ENCODE results near the gene AMPH.

AMPH gene

DNA sequence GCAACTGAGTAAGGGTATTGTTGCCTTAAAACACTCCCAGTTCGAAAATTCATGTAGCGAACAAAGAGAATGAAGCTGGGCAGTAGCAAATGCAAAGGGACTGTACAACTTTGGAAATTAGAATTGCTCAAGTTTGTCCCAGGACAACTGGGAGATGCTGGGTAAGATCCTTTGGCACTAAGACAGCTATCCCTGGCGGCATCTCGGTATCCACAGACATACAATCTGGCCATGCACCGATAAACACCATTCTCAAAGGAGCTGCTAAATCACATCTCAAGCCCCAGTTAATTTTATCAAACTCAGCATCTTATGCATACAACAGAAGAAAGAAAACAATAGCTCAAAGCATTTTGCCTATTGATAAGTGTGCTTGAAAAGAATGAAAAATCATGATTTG is 177.3 kb downstream of the AMPH start:
- TF ChIP-seq CTCF (IDR thresholded peaks at IDR 0.05; ENCODE audit: control insufficient read depth, extremely low read depth, insufficient read depth) = no peak
- H3K4me3 ChIP-seq (ENCODE audit: low read depth, low read length) = no peak overlapping the region
- DNase-seq (ENCODE audit: low read depth) = no peak

DNA sequence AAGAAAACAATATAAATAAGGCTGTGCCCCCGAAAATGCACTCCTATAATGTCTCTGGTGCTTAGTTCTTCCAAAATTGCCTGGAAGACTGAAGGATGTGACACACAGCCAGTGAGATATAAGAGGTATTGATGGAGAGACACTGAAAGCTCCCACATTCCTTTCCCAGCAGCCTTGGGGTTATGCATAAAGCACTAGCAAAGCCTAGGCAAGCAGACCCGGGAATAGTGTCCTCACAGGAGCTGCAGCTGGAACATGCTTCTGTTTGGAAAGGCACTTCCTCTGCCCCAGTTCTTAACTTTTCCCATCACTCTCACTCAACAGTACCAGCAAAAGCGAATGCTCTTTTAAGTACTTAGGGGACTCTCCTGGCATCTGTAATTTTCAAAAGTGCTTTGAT is 178.0 kb downstream of the AMPH start:
- no peak for TF ChIP-seq CTCF (IDR thresholded peaks at IDR 0.05; ENCODE audit: control insufficient read depth, extremely low read depth, insufficient read depth)
- no peak overlapping the region for H3K4me3 ChIP-seq (ENCODE audit: low read depth, low read length)
- DNase-seq (ENCODE audit: low read depth) = no peak

- TF ChIP-seq CTCF (IDR thresholded peaks at IDR 0.05; ENCODE audit: control insufficient read depth, extremely low read depth, insufficient read depth) = no peak
- DNase-seq (ENCODE audit: low read depth) = no peak
- H3K4me3 ChIP-seq (ENCODE audit: low read depth, low read length) = no peak overlapping the region
Observed at GRCh38 chr7:38452681-38453108, 178.5 kb downstream of the AMPH start.

DNA sequence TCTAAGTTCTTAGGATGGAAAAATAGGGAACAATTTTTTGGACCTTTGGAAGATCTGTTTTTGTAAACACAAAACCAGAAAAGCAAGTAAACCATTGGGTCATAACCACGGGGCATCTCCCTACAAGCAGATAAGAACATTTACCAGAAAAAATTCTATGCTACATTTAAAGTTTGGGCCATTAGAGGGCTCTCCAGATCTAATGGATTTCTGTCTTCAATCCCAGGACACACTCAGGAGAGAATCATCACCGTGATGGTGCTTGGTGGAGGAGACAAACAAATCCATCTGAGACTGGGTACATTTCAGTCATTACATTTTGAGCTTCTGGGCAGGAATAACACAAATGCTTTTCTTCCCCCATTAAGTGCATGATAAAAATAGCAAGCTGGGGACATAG is 179.3 kb downstream of the AMPH start:
- TF ChIP-seq CTCF (IDR thresholded peaks at IDR 0.05; ENCODE audit: control insufficient read depth, extremely low read depth, insufficient read depth) = peak; percentile 57
- H3K4me3 ChIP-seq (ENCODE audit: low read depth, low read length) = no peak overlapping the region
- no peak for DNase-seq (ENCODE audit: low read depth)

DNA sequence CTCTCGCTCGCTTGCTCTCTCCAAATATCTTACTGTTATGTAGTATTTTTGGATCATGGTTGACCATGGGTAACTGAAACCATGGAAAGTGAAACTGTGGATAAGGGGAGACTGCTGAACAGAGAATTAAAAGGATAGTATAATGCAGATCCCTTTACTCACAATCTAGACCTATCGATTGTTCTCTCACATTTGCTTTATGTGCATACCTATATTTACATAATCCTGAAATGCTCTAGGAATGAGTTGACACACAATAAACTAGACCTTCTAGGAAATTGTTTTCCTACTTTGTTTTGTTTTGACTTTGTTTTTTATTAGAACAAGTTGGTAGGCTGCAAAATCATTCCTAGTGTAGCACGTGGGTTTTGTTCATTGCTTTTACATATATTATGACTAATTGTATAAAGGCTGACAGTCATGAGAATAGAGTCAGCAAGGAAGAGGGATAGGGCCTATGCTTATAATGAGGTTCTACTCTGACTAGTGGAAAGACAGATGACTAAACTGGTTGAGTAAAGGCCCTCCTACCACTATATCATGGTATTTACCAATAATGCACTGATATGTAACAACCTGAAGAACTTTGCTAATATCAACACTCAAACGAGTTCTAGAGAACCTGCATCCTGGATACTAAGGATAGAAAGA is 182.5 kb downstream of the AMPH start:
- DNase-seq (ENCODE audit: low read depth) = no peak
- no peak for TF ChIP-seq CTCF (IDR thresholded peaks at IDR 0.05; ENCODE audit: control insufficient read depth, extremely low read depth, insufficient read depth)
- H3K4me3 ChIP-seq (ENCODE audit: low read depth, low read length) = no peak overlapping the region

DNA sequence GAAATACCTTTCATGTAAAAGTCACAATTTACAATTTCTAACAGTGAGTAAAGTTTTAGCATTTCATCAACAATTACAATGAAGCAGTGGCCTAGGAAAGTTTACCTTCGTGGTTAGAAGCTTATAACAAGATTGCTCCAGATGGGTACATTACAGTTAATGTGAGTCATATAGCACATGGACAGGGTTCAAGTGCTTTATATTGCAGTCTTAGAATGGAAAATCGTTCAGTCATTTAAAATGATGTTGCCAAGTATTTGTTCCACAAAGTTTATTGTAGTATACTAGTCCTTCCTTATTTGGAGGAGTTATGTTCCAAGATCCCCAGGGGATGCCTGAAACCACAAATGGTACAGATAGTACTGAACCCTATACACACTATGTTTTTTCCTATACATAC is 183.1 kb downstream of the AMPH start:
- no peak for TF ChIP-seq CTCF (IDR thresholded peaks at IDR 0.05; ENCODE audit: control insufficient read depth, extremely low read depth, insufficient read depth)
- no peak overlapping the region for H3K4me3 ChIP-seq (ENCODE audit: low read depth, low read length)
- DNase-seq (ENCODE audit: low read depth) = peak; percentile 15

GRCh38 chr7:38438970-38439369 is 192.2 kb downstream of the AMPH start:
- DNase-seq (ENCODE audit: low read depth) = no peak
- H3K4me3 ChIP-seq (ENCODE audit: low read depth, low read length) = no peak overlapping the region
- TF ChIP-seq CTCF (IDR thresholded peaks at IDR 0.05; ENCODE audit: control insufficient read depth, extremely low read depth, insufficient read depth) = no peak

Measured in LNCaP clone FGC (cell line).